Tibial artery (tissue), 4 donors: ENCODE data around the gene MOCOS.
"Not testable (repeated sequence)": the region's sequence is repeated elsewhere in the genome, so short reads cannot be mapped to it uniquely, and the experiment has no call there.

Experiments used
- DNase-seq, 2 donors: peaks; one replicate each; pipeline ENCODE4 v3.0.0-alpha.2; 2019
- H3K27ac ChIP-seq, 2 donors: fragments of 200-600 bp; sonication (generic) in 1 of 2; 1 replicate in 1 of 2; 2 replicates in 1 of 2; pipeline ENCODE4 v1.5.1; 2018 to 2019; ENCODE audit warnings: mild to moderate bottlenecking in 1 of 2
- H3K27me3 ChIP-seq, 2 donors: fragments of 200-600 bp; sonication (generic) in 1 of 2; one replicate each; pipeline versions ENCODE4 v1.5.1 to v1.6.0; 2016 to 2019
- H3K36me3 ChIP-seq, 3 donors: fragments of 200-600 bp; sonication (generic) in 2 of 3; one replicate each; pipeline ENCODE4 v1.5.1; 2016 to 2019; ENCODE audit warnings: mild to moderate bottlenecking in 2 of 3
- H3K4me1 ChIP-seq, 4 donors: fragments of 200-600 bp; sonication (generic) in 2 of 4; 1 replicate in 3 of 4; 2 replicates in 1 of 4; pipeline ENCODE4 v1.5.1; 2016 to 2019
- H3K4me3 ChIP-seq, 2 donors: fragments of 200-600 bp; sonication (generic) in 1 of 2; 1 replicate in 1 of 2; 2 replicates in 1 of 2; pipeline ENCODE4 v1.5.1; 2018 to 2019; ENCODE audit warnings: mild to moderate bottlenecking in 2 of 2
- H3K9me3 ChIP-seq, 3 donors: fragments of 200-600 bp; sonication (generic) in 1 of 3; one replicate each; pipeline ENCODE4 v1.5.1; 2016 to 2019
- intact Hi-C: fragments of 100-400 bp; cut with DNase I; formaldehyde crosslinking; loops from one replicate; pipeline ENCODE4 v1.15.0; 2023; ENCODE audit warnings: low total_unique reads
- TF ChIP-seq, protein P1 (sequence below), 2 experiments: fragments of 200-600 bp in 1 of 2; fragments of 450-650 bp in 1 of 2; IDR thresholded peaks; one replicate each; pipeline ENCODE4 v1.5.1; 2017 to 2019; ENCODE audit warnings: antibody characterized with exemption in 2 of 2, mild to moderate bottlenecking in 1 of 2, moderate library complexity in 1 of 2

Gene MOCOS

DNA sequence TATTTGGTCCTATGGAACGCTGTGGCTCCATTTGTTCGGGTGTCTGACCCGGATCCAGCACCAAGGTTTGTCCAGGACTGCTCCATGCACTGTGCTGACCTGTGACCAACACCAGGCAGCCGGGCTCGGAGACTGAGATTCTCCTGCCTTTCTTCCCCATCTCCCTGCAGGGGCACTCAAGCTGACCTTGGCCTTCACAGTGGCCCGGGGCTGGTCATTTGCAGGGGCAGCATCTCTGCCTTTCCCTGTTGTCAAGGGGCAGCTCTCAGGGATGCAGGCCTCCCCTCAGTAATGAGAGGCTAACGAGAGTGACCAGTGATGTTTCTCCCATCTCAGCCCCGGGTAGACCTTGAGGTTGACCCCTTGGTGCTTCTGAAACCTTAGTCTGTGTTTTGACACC, 27.5 kb downstream of the MOCOS start:
- TF ChIP-seq, protein P1, sequence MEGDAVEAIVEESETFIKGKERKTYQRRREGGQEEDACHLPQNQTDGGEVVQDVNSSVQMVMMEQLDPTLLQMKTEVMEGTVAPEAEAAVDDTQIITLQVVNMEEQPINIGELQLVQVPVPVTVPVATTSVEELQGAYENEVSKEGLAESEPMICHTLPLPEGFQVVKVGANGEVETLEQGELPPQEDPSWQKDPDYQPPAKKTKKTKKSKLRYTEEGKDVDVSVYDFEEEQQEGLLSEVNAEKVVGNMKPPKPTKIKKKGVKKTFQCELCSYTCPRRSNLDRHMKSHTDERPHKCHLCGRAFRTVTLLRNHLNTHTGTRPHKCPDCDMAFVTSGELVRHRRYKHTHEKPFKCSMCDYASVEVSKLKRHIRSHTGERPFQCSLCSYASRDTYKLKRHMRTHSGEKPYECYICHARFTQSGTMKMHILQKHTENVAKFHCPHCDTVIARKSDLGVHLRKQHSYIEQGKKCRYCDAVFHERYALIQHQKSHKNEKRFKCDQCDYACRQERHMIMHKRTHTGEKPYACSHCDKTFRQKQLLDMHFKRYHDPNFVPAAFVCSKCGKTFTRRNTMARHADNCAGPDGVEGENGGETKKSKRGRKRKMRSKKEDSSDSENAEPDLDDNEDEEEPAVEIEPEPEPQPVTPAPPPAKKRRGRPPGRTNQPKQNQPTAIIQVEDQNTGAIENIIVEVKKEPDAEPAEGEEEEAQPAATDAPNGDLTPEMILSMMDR (IDR thresholded peaks at IDR 0.05): no peak
- no peaks in the 10 kb centered on the region for H3K27me3 ChIP-seq

DNA sequence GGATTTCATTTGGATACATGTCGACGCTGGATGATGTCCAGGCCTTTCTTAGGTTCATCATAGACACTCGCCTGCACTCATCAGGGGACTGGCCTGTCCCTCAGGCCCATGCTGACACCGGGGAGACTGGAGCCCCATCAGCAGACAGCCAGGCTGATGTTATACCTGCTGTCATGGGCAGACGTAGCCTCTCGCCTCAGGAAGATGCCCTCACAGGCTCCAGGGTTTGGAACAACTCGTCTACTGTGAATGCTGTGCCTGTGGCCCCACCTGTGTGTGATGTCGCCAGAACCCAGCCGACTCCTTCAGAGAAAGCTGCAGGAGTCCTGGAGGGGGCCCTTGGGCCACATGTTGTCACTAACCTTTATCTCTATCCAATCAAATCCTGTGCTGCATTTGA, 28.3 kb downstream of the MOCOS start:
- H3K27me3 ChIP-seq: no peaks in the 10 kb centered on the region
- H3K27ac ChIP-seq: no peak overlapping the region
- no peaks in the 10 kb centered on the region for H3K4me1 ChIP-seq
- TF ChIP-seq, protein P1 (IDR thresholded peaks at IDR 0.05): no peak
- intact Hi-C loops: no loop called here
- no peak for DNase-seq
- H3K4me3 ChIP-seq: no peak overlapping the region
- no peaks in the 10 kb centered on the region for H3K36me3 ChIP-seq
- no peaks in the 10 kb centered on the region for H3K9me3 ChIP-seq

More for the DNA sequence above, 27.5 kb downstream of the MOCOS start:
- intact Hi-C loops: no loop called here
- no peak overlapping the region for H3K4me3 ChIP-seq
- no peak for DNase-seq
- H3K9me3 ChIP-seq: no peaks in the 10 kb centered on the region
- H3K27ac ChIP-seq: no peak overlapping the region
- no peaks in the 10 kb centered on the region for H3K36me3 ChIP-seq
- no peaks in the 10 kb centered on the region for H3K4me1 ChIP-seq

DNA sequence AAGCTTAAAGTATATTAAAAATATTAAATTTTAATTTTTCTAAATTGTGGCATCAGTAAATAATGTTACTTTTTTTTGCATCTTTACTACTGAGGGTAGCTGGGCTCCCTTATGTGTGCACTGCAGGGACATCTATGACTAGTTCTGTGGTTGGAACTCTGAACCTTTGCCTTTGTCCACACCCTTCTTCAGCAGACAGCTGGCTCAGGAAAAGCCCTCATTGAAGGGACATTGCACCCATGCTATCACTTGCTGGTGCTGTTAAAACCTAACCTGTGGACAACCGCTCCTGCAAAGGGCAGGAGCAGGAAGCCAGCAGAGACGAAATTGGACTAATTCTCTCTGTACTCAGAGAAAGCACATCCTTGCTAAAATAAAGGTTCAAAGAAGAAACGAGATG, 30.1 kb downstream of the MOCOS start:
- Histone ChIP-seq H3K4me1 (no peaks in the 10 kb centered on the region), H3K27ac (no peak overlapping the region), H3K4me3 (no peak overlapping the region), H3K36me3 (no peaks in the 10 kb centered on the region), H3K27me3 (no peaks in the 10 kb centered on the region), H3K9me3 (no peaks in the 10 kb centered on the region)
- intact Hi-C loops: no loop called here
- TF ChIP-seq, protein P1 (IDR thresholded peaks at IDR 0.05): no peak
- DNase-seq: no peak

DNA sequence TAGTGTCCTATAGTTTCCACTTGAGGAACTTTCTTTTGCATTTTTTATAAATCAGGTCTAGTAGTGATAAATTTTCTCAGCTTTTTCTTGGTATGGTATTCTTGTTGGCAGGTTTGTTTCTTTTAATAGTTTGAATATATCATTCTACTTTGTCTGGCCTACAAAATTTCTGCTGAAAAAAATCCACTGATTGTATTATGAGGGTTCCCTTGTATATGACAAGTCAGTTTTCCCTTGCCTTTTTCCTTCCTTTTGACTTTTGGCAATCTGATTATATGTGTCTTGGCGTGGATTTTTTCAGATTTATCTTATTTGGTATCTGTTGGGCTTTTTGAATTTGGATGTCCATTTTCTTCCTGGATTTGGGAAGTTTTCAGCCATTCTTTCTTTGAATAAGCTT, 41.9 kb downstream of the MOCOS start:
- Histone ChIP-seq H3K9me3 (peaks cover 0 to 30% (median 28%) of the 10 kb centered on the region in 3 donors), H3K4me3 (no peak overlapping the region), H3K36me3 (peaks cover 0 to 4% (median 0%) of the 10 kb centered on the region in 3 donors), H3K27ac (no peak overlapping the region), H3K4me1 (no peaks in the 10 kb centered on the region), H3K27me3 (no peaks in the 10 kb centered on the region)
- TF ChIP-seq, protein P1 (IDR thresholded peaks at IDR 0.05): no peak
- intact Hi-C loops: no loop called here
- DNase-seq: no peak

DNA sequence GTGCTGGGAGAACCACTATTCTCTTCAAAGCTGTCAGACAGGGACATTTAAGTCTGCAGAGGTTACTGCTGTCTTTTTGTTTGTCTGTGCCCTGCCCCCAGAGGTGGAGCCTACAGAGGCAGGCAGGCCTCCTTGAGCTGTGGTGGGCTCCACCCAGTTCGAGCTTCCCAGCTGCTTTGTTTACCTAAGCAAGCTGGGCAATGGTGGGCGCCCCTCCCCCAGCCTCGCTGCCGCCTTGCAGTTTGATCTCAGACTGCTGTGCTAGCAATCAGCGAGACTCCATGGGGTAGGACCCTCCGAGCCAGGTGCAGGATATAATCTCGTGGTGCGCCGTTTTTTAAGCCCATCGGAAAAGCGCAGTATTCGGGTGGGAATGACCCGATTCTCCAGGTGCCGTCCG, 53.2 kb downstream of the MOCOS start:
- H3K9me3 ChIP-seq, intact Hi-C loops, DNase-seq, H3K36me3 ChIP-seq, H3K4me1 ChIP-seq, H3K27ac ChIP-seq, H3K4me3 ChIP-seq, H3K27me3 ChIP-seq: not testable (repeated sequence)

DNA sequence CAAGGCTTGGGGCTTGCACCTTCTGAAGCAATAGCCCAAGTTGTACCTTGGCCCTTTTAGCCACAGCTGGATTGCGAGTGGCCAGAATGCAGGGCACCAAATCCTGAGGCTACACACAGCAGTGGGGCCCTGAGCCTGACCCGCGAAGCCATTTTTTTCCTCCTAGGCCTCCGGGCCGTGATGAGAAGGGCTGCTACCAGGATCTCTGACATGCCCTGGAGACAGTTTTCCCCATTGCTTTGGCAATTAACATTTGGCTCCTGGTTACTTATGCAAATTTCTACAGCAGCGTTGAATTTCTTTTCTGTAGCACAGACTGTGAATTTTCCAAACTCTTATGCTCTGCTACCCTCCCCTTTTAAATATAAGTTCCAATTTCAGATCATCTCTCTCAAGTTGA, 54.5 kb downstream of the MOCOS start:
- Histone ChIP-seq H3K27ac (no peak overlapping the region), H3K27me3 (no peaks in the 10 kb centered on the region), H3K4me1 (no peaks in the 10 kb centered on the region), H3K9me3 (no peaks in the 10 kb centered on the region), H3K4me3 (no peak overlapping the region), H3K36me3 (peaks cover 0 to 6% (median 0%) of the 10 kb centered on the region in 3 donors)
- intact Hi-C loops: no loop called here
- DNase-seq: no peak
- TF ChIP-seq, protein P1 (IDR thresholded peaks at IDR 0.05): no peak
